OCI-LY1 (cell line): ENCODE measurements around the gene PCNP.
"Not testable (repeated sequence)": the region's sequence is repeated elsewhere in the genome, so short reads cannot be mapped to it uniquely, and the experiment has no call there.

Source experiments
- H2AFZ ChIP-seq: fragments of 200-600 bp; sonication (generic), shearing (Covaris generic); 2 replicates; pipeline ENCODE4 v1.6.0; 2014; ENCODE audit warnings: antibody characterized with exemption, mild to moderate bottlenecking, low read length
- H3F3A ChIP-seq: fragments of 200-600 bp; sonication (generic), shearing (Covaris generic); 2 replicates; pipeline ENCODE4 v1.6.0; 2014; ENCODE audit warnings: mild to moderate bottlenecking, antibody characterized with exemption, low read length, moderate library complexity; ENCODE audit not compliant: insufficient read depth
- H3K27ac ChIP-seq: fragments of 200-600 bp; sonication (generic); 2 replicates; pipeline ENCODE4 v1.5.1; 2014; ENCODE audit warnings: low read length, mixed run types, mild to moderate bottlenecking, low read depth; ENCODE audit not compliant: poor library complexity, severe bottlenecking
- H3K27me3 ChIP-seq: fragments of 200-600 bp; sonication (generic); 2 replicates; pipeline ENCODE4 v1.6.0; 2014; ENCODE audit warnings: antibody characterized with exemption, mild to moderate bottlenecking, low read length, moderate library complexity; ENCODE audit not compliant: insufficient read depth
- H3K36me3 ChIP-seq: fragments of 200-600 bp; sonication (generic); 2 replicates; pipeline ENCODE4 v1.6.1; 2014; ENCODE audit warnings: mild to moderate bottlenecking, antibody characterized with exemption, low read length, moderate library complexity, mixed read lengths; ENCODE audit not compliant: insufficient read depth
- H3K4me1 ChIP-seq: fragments of 200-600 bp; sonication (generic); 2 replicates; pipeline ENCODE4 v1.5.1; 2014; ENCODE audit warnings: mild to moderate bottlenecking, low read length, moderate library complexity; ENCODE audit not compliant: insufficient read depth, severe bottlenecking
- H3K4me2 ChIP-seq: fragments of 200-600 bp; sonication (generic), shearing (Covaris generic); 2 replicates; pipeline ENCODE4 v1.6.1; 2014; ENCODE audit warnings: low read length
- H3K4me3 ChIP-seq: fragments of 200-600 bp; sonication (generic); 2 replicates; pipeline ENCODE4 v1.5.1; 2014; ENCODE audit warnings: low read length, low read depth, mild to moderate bottlenecking, mixed read lengths; ENCODE audit not compliant: poor library complexity, severe bottlenecking
- H3K79me2 ChIP-seq: fragments of 200-600 bp; shearing (Covaris generic); 2 replicates; pipeline ENCODE4 v1.6.1; 2016; ENCODE audit warnings: mixed run types, low read length, mixed read lengths; ENCODE audit not compliant: insufficient read depth
- H3K9ac ChIP-seq: fragments of 200-600 bp; sonication (generic), shearing (Covaris generic); 2 replicates; pipeline ENCODE4 v1.6.1; 2014; ENCODE audit warnings: mild to moderate bottlenecking, low read length, mixed read lengths
- H3K9me2 ChIP-seq: fragments of 200-600 bp; sonication (generic), shearing (Covaris generic); 2 replicates; pipeline ENCODE4 v1.6.1; 2014; ENCODE audit warnings: low read depth, mild to moderate bottlenecking, low read length, mixed read lengths
- H3K9me3 ChIP-seq: fragments of 200-600 bp; shearing (Covaris generic); 2 replicates; pipeline ENCODE4 v1.6.1; 2014; ENCODE audit warnings: low read length, mixed read lengths
- H4K20me1 ChIP-seq: fragments of 200-600 bp; sonication (generic), shearing (Covaris generic); 2 replicates; pipeline ENCODE4 v1.6.0; 2016; ENCODE audit warnings: mild to moderate bottlenecking, low read length; ENCODE audit not compliant: insufficient read depth
- EZH2 ChIP-seq: fragments of 200-600 bp; sonication (generic), shearing (Covaris generic); IDR thresholded peaks from 2 replicates; pipeline ENCODE4 v1.8.0; 2017; ENCODE audit warnings: borderline replicate concordance, mixed run types, mild to moderate bottlenecking, antibody characterized with exemption, low read length, moderate library complexity, mixed read lengths
- TF ChIP-seq, protein P1 (sequence below): fragments of 200-600 bp; sonication (generic), shearing (Covaris generic); IDR thresholded peaks from 2 replicates; pipeline ENCODE4 v1.5.1; 2017; ENCODE audit warnings: mild to moderate bottlenecking, antibody characterized with exemption, low read length, moderate library complexity, mixed read lengths

The PCNP gene

DNA sequence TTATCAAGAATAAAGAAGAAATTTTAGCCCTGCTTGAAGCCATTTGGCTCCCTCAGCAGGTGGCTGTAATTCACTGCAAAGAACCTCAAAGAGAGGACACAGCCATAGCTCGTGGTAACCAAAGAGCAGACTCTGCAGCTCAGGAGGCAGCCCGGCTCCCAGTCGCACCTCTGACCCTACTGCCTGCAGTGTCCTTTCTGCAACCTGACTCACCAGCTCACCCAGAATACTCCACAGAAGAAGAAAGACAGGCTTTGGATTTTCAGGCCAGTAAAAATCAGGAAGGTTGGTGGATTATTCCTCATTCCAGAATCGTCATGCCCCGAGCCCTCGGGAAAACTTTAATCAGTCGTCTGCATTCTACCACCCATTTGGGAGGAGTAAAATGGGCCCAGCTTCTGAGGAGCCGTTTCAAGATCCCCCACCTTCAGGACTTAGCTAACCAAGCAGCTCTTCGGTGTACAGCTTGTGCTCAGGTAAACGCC is 64.3 kb downstream of the PCNP start:
- Histone ChIP-seq H3K9me3 (no peaks in the 10 kb centered on the region), H3K79me2 (no peaks in the 10 kb centered on the region), H3K4me3 (no peak overlapping the region), H2AFZ (no peak overlapping the region), H3K36me3 (no peaks in the 10 kb centered on the region), H3K9ac (no peak overlapping the region), H3K4me2 (no peak overlapping the region), H3K27ac (no peak overlapping the region), H3F3A (no peaks in the 10 kb centered on the region), H3K27me3 (no peaks in the 10 kb centered on the region), H3K9me2 (no peaks in the 10 kb centered on the region), H3K4me1 (peaks cover 4% of the 10 kb centered on the region), H4K20me1 (no peaks in the 10 kb centered on the region)
- TF ChIP-seq, protein P1, sequence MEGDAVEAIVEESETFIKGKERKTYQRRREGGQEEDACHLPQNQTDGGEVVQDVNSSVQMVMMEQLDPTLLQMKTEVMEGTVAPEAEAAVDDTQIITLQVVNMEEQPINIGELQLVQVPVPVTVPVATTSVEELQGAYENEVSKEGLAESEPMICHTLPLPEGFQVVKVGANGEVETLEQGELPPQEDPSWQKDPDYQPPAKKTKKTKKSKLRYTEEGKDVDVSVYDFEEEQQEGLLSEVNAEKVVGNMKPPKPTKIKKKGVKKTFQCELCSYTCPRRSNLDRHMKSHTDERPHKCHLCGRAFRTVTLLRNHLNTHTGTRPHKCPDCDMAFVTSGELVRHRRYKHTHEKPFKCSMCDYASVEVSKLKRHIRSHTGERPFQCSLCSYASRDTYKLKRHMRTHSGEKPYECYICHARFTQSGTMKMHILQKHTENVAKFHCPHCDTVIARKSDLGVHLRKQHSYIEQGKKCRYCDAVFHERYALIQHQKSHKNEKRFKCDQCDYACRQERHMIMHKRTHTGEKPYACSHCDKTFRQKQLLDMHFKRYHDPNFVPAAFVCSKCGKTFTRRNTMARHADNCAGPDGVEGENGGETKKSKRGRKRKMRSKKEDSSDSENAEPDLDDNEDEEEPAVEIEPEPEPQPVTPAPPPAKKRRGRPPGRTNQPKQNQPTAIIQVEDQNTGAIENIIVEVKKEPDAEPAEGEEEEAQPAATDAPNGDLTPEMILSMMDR, result peak; percentile 45; the same call in 1 of the 2 replicates
- no peak for TF ChIP-seq EZH2

DNA sequence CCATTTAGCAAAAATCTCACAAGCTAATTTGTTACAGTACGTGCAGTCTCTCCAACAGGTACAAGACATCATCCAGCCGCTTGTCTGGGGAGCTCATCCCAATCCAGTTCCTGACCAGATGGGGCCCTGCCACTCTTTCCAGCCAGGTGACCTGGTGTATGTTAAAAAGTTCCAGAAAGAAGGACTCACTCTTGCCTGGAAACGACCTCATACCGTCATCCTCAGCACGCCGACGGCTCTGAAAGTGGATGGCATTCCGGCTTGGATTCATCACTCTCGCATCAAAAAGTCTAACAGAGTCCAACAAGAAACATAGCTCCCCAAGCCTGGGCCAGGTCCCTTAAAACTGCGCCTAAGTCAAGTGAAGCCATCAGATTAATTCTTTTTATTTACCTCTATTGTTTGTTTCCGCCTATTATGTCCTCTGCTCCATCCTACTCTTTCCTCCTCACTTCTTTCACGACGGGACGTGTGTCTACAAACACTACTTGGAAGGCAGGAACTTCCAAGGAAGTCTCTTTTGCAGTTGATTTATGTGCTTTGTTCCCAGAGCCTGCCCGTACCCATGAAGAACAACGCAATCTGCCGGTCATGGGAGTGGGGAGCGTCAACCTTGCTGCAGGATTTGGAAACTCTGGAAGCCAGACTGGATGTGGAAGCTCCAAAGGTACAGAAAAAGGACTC is 65.4 kb downstream of the PCNP start:
- peaks cover 4% of the 10 kb centered on the region for H3K4me1 ChIP-seq
- no peaks in the 10 kb centered on the region for H4K20me1 ChIP-seq
- no peak overlapping the region for H3K27ac ChIP-seq
- H2AFZ ChIP-seq, result no peak overlapping the region
- H3K4me2 ChIP-seq, result no peak overlapping the region
- H3K79me2 ChIP-seq, result no peaks in the 10 kb centered on the region
- H3K36me3 ChIP-seq, result no peaks in the 10 kb centered on the region
- no peak overlapping the region for H3K4me3 ChIP-seq
- no peaks in the 10 kb centered on the region for H3K9me3 ChIP-seq
- H3K9ac ChIP-seq, result no peak overlapping the region
- no peaks in the 10 kb centered on the region for H3K9me2 ChIP-seq
- TF ChIP-seq, protein P1, result no peak
- no peak for TF ChIP-seq EZH2
- H3F3A ChIP-seq, result no peaks in the 10 kb centered on the region
- H3K27me3 ChIP-seq, result no peaks in the 10 kb centered on the region

DNA sequence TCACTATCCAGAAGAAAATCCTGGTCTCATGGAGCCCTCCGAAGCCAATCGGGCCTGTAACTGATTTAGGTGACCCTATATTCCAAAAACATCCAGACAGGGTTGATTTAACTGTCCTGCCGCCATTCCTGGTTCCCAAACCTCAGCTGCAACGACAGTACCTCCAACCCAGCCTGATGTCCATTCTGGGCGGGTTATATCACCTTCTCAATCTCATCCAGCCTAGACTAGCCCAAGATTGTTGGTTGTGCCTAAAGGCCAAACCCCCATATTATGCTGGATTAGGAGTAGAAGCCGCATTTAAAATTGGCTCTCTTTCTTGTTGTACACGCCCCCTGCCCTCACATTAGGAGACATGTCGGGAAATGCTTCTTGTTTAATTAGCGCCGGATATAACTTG is 66.3 kb downstream of the PCNP start:
- no peak overlapping the region for H3K4me3 ChIP-seq
- TF ChIP-seq, protein P1, result no peak
- no peak for TF ChIP-seq EZH2
- H3F3A ChIP-seq, result no peaks in the 10 kb centered on the region
- no peak overlapping the region for H3K27ac ChIP-seq
- peaks cover 4% of the 10 kb centered on the region for H3K4me1 ChIP-seq
- no peaks in the 10 kb centered on the region for H3K79me2 ChIP-seq
- no peaks in the 10 kb centered on the region for H3K27me3 ChIP-seq
- no peaks in the 10 kb centered on the region for H3K9me2 ChIP-seq
- H4K20me1 ChIP-seq, result no peaks in the 10 kb centered on the region
- no peak overlapping the region for H2AFZ ChIP-seq
- H3K4me2 ChIP-seq, result no peak overlapping the region
- H3K9ac ChIP-seq, result no peak overlapping the region
- no peaks in the 10 kb centered on the region for H3K9me3 ChIP-seq
- no peaks in the 10 kb centered on the region for H3K36me3 ChIP-seq

DNA sequence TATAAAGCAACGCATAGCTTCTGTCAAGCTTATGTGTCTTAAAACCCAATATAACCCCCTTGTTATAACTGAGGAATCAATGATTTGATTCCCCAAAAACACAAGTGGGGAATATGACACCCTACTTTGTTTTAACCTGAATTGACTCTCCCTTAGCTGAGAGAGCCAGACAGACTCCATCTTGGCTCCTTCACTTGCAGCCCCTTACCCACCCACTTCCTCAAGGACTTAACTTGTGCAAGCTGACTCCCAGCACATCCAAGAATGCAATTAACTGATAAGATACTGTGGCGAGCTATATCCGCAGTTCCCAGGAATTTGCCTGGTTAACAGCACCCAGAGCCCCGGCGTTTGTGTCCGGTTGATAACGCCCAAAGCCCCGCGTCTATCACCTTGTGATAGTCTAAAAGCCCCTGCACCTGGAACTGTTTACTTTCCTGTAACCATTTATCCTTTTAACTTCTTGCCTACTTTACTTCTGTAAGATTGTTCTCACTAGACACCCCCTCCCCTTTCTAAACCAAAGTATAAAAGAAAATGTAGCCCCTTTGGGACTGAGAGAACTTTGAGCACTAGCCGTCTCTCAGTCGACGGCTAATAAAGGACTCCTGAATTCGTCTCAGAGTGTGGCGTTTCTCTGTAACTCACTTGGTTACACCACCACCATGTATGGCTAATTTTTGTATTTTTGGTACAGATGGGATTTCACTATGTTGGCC is 67.6 kb downstream of the PCNP start:
- not testable (repeated sequence) for H3K9me3 ChIP-seq, H3K27me3 ChIP-seq, H3K9me2 ChIP-seq, H4K20me1 ChIP-seq, H3K4me3 ChIP-seq, H2AFZ ChIP-seq, H3K4me1 ChIP-seq, H3F3A ChIP-seq, H3K36me3 ChIP-seq, H3K9ac ChIP-seq, H3K79me2 ChIP-seq, H3K27ac ChIP-seq, H3K4me2 ChIP-seq
